GM18507 (cell line): ENCODE results near the gene KIFBP.

Experiments used
- DNase-seq: peaks from one replicate; pipeline ENCODE4 v3.0.0; 2011; ENCODE audit warnings: low read depth; ENCODE audit not compliant: insufficient read length; ENCODE audit errors: extremely low spot score
- FAIRE-seq: peaks from 2 replicates; lab custom pipeline; 2011; peaks lifted over from hg19 to GRCh38; lab: Jason Lieb, UNC

KIFBP gene

DNA sequence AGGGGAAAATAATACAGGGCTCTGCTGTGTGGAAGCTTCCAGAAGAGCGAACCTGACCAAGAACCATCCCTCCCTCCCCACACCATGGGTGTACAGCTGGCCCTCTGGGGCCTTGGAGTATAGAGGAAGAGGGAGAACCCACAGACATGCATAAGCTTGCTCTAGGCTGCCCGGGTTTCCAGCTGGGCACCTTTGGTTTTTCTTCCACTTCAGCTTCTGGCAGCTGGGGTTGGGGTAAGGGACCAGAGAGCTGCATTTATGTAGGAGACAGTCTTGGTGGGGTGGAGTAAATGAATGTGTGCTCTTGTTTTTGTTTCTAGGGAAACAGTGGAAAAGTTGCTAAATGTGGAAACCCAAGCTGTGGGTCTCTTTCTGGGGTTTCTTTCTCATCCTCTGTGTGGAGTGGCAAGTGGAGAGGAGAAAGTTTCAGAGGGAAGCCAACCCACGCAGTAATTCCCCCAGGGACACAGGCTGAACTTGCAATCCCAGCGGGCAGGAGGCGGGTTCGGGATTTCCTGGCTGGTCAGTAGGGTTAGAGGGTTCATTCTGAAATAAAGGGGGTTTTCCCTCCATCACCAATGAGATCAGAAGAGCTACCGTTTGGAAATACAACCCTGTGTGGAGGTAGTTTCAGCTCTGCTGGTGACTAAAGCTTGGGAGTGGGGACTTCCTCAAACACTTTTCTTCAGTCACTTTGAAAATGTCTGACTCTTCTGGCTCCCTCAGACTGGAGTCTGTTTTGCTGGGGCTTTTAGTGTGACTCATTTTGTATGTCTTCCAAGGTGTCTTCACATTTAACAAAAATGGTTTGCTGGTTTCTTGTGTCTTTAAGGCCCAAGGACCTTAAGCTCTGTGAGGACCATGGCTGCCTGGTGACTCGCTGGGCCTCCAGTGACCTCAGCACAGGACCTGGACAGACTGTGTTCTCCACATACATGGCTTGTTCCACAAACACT is 77.1 kb downstream of the KIFBP start:
- FAIRE-seq = peak; percentile 95
- no peak for DNase-seq
